Loucy (cell line): ENCODE results near the gene E2F3.

Experiments used
- H2AFZ ChIP-seq: fragments of 200-600 bp; sonication (generic); 2 replicates; pipeline ENCODE4 v1.6.0; 2016; ENCODE audit warnings: antibody characterized with exemption, mild to moderate bottlenecking, low read length, moderate library complexity
- H3F3A ChIP-seq: fragments of 200-600 bp; 2 replicates; pipeline ENCODE4 v1.6.0; 2016; ENCODE audit warnings: antibody characterized with exemption, low read depth, mild to moderate bottlenecking
- H3K27me3 ChIP-seq: fragments of 200-600 bp; sonication (generic); 2 replicates; pipeline ENCODE4 v1.6.1; 2014; ENCODE audit warnings: low read length, mild to moderate bottlenecking; ENCODE audit not compliant: insufficient read depth, poor library complexity, severe bottlenecking
- H3K36me3 ChIP-seq: fragments of 200-600 bp; sonication (generic); 2 replicates; pipeline ENCODE4 v1.6.1; 2016; ENCODE audit warnings: low read length; ENCODE audit not compliant: insufficient read depth
- H3K4me1 ChIP-seq: fragments of 200-600 bp; sonication (generic); 2 replicates; pipeline ENCODE4 v1.5.1; 2014; ENCODE audit warnings: low read length, mild to moderate bottlenecking; ENCODE audit not compliant: insufficient read depth, poor library complexity, severe bottlenecking
- H3K4me2 ChIP-seq: fragments of 200-600 bp; sonication (generic); 2 replicates; pipeline ENCODE4 v1.6.0; 2014; ENCODE audit warnings: antibody characterized with exemption, low read length, low read depth, mild to moderate bottlenecking; ENCODE audit not compliant: poor library complexity, severe bottlenecking
- H3K4me3 ChIP-seq: fragments of 200-600 bp; sonication (generic); 2 replicates; pipeline ENCODE4 v1.5.1; 2014; ENCODE audit warnings: low read length, mild to moderate bottlenecking, mixed read lengths; ENCODE audit not compliant: poor library complexity, severe bottlenecking
- H3K79me2 ChIP-seq: fragments of 200-600 bp; sonication (generic); 2 replicates; pipeline ENCODE4 v1.6.1; 2014; ENCODE audit warnings: low read length; ENCODE audit not compliant: insufficient read depth
- H3K9ac ChIP-seq: fragments of 200-600 bp; sonication (generic); 2 replicates; pipeline ENCODE4 v1.6.0; 2014; ENCODE audit warnings: mild to moderate bottlenecking, low read depth, low read length, moderate library complexity; ENCODE audit not compliant: poor library complexity, severe bottlenecking
- H3K9me2 ChIP-seq: fragments of 200-600 bp; sonication (generic); replicated peaks from 2 replicates; pipeline ENCODE4 v1.6.1; 2016; ENCODE audit warnings: low read depth, low read length, mixed read lengths
- H3K9me3 ChIP-seq: fragments of 200-600 bp; sonication (generic); 2 replicates; pipeline ENCODE4 v1.6.1; 2014; ENCODE audit warnings: mild to moderate bottlenecking, antibody characterized with exemption, low read length, low read depth; ENCODE audit not compliant: insufficient read depth
- H4K20me1 ChIP-seq: fragments of 200-600 bp; sonication (generic); 2 replicates; pipeline ENCODE4 v1.6.0; 2014; ENCODE audit warnings: antibody characterized with exemption, low read length, mild to moderate bottlenecking; ENCODE audit not compliant: insufficient read depth, poor library complexity, severe bottlenecking
- EZH2phosphoT487 ChIP-seq: fragments of 200-600 bp; IDR thresholded peaks from 2 replicates; pipeline ENCODE4 v1.6.1; 2018; ENCODE audit warnings: antibody characterized with exemption, mild to moderate bottlenecking, moderate library complexity, borderline replicate concordance
- TF ChIP-seq, protein P1 (sequence below): fragments of 200-600 bp; sonication (generic); conservative IDR thresholded peaks from 2 replicates; pipeline ENCODE4 v1.5.1; 2014; ENCODE audit warnings: mild to moderate bottlenecking, antibody characterized with exemption, low read length

Gene E2F3

DNA sequence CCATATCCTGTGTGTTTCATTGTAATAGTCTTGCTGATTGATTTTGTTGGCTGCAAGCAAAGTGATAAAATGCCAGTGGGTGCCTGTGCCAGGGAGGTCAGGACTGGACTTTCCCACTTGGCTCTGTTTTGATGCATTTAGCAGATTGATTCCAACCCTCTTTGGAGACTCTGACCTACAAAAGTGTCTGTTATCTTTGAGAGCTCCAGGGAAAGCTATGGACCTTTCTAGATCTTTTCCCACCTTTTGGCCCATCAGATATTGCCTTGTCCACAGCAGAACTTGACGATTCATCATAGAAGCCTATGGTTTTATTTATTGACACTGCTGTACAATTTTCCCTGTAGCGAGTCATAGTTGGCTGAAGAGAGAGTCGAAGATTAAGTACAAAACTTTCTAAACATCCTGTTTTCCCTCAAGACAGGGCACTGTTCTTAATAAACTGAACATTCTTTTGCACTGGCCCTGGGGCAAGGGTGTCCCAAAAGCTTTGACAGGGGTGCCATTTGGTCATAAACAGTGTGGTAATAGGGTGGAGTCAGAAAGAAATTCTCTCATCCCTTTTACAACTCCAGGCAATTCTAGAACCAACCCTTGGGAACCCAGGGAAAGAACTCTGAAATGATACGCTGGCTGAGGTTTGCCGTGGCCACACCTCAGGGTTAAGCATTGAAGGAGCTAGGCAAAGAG, 53.7 kb downstream of the E2F3 start:
- H3K9me2 ChIP-seq, result no peaks in the 10 kb centered on the region
- no peaks in the 10 kb centered on the region for H3K27me3 ChIP-seq
- H3K36me3 ChIP-seq, result peaks cover 39% of the 10 kb centered on the region
- H3K4me3 ChIP-seq, result no peak overlapping the region
- no peak overlapping the region for H2AFZ ChIP-seq
- H3K9me3 ChIP-seq, result no peaks in the 10 kb centered on the region
- H3K79me2 ChIP-seq, result peaks cover 99% of the 10 kb centered on the region
- H3K4me1 ChIP-seq, result peaks cover 54% of the 10 kb centered on the region
- TF ChIP-seq EZH2phosphoT487, result no peak
- TF ChIP-seq, protein P1, sequence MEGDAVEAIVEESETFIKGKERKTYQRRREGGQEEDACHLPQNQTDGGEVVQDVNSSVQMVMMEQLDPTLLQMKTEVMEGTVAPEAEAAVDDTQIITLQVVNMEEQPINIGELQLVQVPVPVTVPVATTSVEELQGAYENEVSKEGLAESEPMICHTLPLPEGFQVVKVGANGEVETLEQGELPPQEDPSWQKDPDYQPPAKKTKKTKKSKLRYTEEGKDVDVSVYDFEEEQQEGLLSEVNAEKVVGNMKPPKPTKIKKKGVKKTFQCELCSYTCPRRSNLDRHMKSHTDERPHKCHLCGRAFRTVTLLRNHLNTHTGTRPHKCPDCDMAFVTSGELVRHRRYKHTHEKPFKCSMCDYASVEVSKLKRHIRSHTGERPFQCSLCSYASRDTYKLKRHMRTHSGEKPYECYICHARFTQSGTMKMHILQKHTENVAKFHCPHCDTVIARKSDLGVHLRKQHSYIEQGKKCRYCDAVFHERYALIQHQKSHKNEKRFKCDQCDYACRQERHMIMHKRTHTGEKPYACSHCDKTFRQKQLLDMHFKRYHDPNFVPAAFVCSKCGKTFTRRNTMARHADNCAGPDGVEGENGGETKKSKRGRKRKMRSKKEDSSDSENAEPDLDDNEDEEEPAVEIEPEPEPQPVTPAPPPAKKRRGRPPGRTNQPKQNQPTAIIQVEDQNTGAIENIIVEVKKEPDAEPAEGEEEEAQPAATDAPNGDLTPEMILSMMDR, result no peak
- peak overlapping the region; percentile 42 for H3K4me2 ChIP-seq
- peaks cover 77% of the 10 kb centered on the region for H4K20me1 ChIP-seq
- H3K9ac ChIP-seq, result peak overlapping the region; percentile 25
- H3F3A ChIP-seq, result peaks cover 13% of the 10 kb centered on the region; the same call in 1 of the 2 replicates

DNA sequence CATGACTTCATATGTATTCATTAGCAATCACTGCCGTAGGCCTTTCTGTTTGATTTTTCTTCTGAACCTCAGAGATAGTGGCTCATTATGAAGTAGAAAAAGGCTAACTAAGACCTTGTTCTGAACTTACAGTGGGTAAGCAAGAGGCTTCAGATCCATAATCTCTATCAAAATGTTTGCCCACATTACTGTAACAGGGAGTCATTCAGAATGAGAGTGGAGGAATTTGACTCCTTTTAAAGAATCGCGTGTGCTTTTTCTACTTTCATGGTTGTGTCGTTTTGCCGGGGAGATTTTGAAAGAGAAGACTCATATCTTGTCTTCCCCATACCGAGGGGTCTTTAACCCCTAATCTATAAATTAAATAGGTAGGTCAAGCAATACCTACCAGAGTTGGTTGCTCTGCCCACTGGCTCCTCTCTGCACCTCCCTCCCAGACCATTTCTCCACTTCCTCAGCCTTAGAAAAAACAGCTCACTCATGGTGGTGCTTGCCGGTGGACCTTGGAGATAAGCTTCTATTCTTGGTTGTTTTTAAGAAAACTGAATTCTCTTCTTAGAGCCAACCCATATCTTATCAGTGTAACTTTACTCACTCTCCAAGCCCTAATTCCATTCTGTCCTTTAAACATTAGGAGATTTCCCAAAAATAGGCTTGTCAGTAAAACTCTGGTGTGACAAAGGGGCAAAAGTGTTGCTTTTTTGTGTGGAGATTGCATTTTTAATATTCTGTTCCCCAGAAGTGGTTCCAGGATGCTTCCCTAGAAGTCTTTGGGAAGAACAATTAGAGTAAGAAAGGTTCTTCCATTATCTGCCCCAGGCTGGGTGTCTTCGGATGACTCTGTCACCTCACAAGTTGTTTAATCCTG, 56.6 kb downstream of the E2F3 start:
- TF ChIP-seq, protein P1, result no peak
- TF ChIP-seq EZH2phosphoT487, result no peak
- Histone ChIP-seq H3K27me3 (no peaks in the 10 kb centered on the region), H3K9me3 (no peaks in the 10 kb centered on the region), H3K4me1 (peaks cover 42% of the 10 kb centered on the region), H3K36me3 (peaks cover 48% of the 10 kb centered on the region), H2AFZ (no peak overlapping the region), H3K9me2 (no peaks in the 10 kb centered on the region), H3K4me3 (no peak overlapping the region), H3K9ac (no peak overlapping the region), H3K4me2 (peak overlapping the region; percentile 13), H4K20me1 (peaks cover 60% of the 10 kb centered on the region), H3F3A (peaks cover 13% of the 10 kb centered on the region; the same call in 1 of the 2 replicates), H3K79me2 (peaks cover 99% of the 10 kb centered on the region)

DNA sequence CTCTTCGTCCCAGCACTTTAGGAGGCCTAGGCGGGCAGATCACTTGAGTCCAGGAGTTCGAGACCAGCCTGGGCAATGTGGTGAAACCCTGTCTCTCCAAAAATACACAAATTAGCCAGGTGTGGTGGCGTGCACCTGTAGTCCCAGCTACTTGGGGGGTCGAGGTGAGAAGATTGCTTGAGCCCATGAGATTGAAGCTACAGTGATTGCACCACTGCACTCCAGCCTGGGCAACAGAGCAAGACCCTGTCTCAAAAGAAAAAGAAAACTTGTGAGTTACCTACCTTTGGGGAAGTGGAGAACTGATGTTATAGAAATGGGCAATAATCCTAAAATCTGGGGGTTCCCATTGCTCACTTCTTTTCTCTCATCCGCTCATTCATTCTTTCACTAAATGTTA, 58.0 kb downstream of the E2F3 start:
- no peak overlapping the region for H3K4me2 ChIP-seq
- TF ChIP-seq EZH2phosphoT487, result no peak
- TF ChIP-seq, protein P1, result no peak
- H3K9ac ChIP-seq, result no peak overlapping the region
- no peaks in the 10 kb centered on the region for H3K27me3 ChIP-seq
- no peaks in the 10 kb centered on the region for H3K9me3 ChIP-seq
- H3F3A ChIP-seq, result peaks cover 2% of the 10 kb centered on the region; the same call in 1 of the 2 replicates
- H2AFZ ChIP-seq, result no peak overlapping the region
- H3K9me2 ChIP-seq, result no peaks in the 10 kb centered on the region
- peaks cover 54% of the 10 kb centered on the region for H4K20me1 ChIP-seq
- no peak overlapping the region for H3K4me3 ChIP-seq
- H3K4me1 ChIP-seq, result peaks cover 28% of the 10 kb centered on the region
- peaks cover 56% of the 10 kb centered on the region for H3K36me3 ChIP-seq
- H3K79me2 ChIP-seq, result peaks cover 100% of the 10 kb centered on the region
